ENCODE measurements around the gene NRXN2. TPM values are rescaled to one million over a fixed set of nuclear protein-coding genes. Genes with fewer than 3 reads are reported as not detected.

The NRXN2 gene
- total and polyA plus RNA-seq, 4 donors, result 0.17 to 2.8 (median 1.4) TPM

DNA sequence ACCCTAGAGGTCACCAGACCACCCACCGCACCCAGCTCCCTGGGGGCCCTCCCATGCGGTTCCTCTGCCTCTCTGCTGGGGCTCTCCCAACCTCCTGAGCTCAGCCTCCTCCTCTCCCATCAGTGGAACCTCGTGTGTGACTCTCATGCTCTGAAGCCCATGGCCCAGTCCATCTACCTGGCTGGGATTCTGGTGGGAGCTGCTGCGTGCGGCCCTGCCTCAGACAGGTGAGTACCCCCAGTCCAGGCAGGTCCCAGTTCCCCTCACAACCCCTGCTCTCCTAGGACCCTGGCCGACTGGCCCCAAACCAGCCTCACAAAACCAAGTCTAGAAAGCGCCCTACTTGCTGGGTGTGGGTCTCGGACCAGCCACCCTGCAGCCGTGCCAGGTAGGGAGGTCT lies 130.3 kb downstream of the NRXN2 start:
- H3K27me3 ChIP-seq (ENCODE audit: control insufficient read depth in 4 of 4, insufficient read depth in 4 of 4, low read length in 3 of 4), result peaks cover 0 to under 1% (median 0%) of the 10 kb centered on the region in 4 donors
- no peaks in the 10 kb centered on the region for H3K4me1 ChIP-seq (ENCODE audit: control insufficient read depth in 4 of 4, insufficient read depth in 4 of 4, low read length in 3 of 4)
- H3K9me3 ChIP-seq (ENCODE audit: control insufficient read depth in 4 of 4, low read length in 3 of 4), result peaks cover 0 to 4% (median 2%) of the 10 kb centered on the region in 4 donors
- TF ChIP-seq, protein P1, sequence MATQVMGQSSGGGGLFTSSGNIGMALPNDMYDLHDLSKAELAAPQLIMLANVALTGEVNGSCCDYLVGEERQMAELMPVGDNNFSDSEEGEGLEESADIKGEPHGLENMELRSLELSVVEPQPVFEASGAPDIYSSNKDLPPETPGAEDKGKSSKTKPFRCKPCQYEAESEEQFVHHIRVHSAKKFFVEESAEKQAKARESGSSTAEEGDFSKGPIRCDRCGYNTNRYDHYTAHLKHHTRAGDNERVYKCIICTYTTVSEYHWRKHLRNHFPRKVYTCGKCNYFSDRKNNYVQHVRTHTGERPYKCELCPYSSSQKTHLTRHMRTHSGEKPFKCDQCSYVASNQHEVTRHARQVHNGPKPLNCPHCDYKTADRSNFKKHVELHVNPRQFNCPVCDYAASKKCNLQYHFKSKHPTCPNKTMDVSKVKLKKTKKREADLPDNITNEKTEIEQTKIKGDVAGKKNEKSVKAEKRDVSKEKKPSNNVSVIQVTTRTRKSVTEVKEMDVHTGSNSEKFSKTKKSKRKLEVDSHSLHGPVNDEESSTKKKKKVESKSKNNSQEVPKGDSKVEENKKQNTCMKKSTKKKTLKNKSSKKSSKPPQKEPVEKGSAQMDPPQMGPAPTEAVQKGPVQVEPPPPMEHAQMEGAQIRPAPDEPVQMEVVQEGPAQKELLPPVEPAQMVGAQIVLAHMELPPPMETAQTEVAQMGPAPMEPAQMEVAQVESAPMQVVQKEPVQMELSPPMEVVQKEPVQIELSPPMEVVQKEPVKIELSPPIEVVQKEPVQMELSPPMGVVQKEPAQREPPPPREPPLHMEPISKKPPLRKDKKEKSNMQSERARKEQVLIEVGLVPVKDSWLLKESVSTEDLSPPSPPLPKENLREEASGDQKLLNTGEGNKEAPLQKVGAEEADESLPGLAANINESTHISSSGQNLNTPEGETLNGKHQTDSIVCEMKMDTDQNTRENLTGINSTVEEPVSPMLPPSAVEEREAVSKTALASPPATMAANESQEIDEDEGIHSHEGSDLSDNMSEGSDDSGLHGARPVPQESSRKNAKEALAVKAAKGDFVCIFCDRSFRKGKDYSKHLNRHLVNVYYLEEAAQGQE (IDR thresholded peaks at IDR 0.05), result no peak
- TF ChIP-seq, protein P2, sequence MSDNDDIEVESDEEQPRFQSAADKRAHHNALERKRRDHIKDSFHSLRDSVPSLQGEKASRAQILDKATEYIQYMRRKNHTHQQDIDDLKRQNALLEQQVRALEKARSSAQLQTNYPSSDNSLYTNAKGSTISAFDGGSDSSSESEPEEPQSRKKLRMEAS (IDR thresholded peaks at IDR 0.05), result no peak
- TF ChIP-seq YY1 (IDR thresholded peaks at IDR 0.05) (no peak), FOXA2 (IDR thresholded peaks at IDR 0.05) (no peak), NR2F2 (IDR thresholded peaks at IDR 0.05) (no peak), EGR1 (IDR thresholded peaks at IDR 0.05; ENCODE audit: low read depth in 2 of 2) (no peak), GABPA (IDR thresholded peaks at IDR 0.05 in 1 of 2, conservative IDR thresholded peaks at IDR 0.05 in 1 of 2) (no peak), RXRA (IDR thresholded peaks at IDR 0.05) (no peak), JUND (IDR thresholded peaks at IDR 0.05) (no peak), TAF1 (conservative IDR thresholded peaks at IDR 0.05) (no peak), HNF4A (conservative IDR thresholded peaks at IDR 0.05) (no peak), SP1 (IDR thresholded peaks at IDR 0.05) (no peak), RAD21 (IDR thresholded peaks at IDR 0.05) (no peak), HNF4G (IDR thresholded peaks at IDR 0.05) (no peak)
- TF ChIP-seq, protein P3, sequence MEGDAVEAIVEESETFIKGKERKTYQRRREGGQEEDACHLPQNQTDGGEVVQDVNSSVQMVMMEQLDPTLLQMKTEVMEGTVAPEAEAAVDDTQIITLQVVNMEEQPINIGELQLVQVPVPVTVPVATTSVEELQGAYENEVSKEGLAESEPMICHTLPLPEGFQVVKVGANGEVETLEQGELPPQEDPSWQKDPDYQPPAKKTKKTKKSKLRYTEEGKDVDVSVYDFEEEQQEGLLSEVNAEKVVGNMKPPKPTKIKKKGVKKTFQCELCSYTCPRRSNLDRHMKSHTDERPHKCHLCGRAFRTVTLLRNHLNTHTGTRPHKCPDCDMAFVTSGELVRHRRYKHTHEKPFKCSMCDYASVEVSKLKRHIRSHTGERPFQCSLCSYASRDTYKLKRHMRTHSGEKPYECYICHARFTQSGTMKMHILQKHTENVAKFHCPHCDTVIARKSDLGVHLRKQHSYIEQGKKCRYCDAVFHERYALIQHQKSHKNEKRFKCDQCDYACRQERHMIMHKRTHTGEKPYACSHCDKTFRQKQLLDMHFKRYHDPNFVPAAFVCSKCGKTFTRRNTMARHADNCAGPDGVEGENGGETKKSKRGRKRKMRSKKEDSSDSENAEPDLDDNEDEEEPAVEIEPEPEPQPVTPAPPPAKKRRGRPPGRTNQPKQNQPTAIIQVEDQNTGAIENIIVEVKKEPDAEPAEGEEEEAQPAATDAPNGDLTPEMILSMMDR (IDR thresholded peaks at IDR 0.05; ENCODE audit: low read depth, low read length, missing input control), result no peak
- TF ChIP-seq, protein P4, sequence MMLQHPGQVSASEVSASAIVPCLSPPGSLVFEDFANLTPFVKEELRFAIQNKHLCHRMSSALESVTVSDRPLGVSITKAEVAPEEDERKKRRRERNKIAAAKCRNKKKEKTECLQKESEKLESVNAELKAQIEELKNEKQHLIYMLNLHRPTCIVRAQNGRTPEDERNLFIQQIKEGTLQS (IDR thresholded peaks at IDR 0.05), result no peak
- TF ChIP-seq, protein P5, sequence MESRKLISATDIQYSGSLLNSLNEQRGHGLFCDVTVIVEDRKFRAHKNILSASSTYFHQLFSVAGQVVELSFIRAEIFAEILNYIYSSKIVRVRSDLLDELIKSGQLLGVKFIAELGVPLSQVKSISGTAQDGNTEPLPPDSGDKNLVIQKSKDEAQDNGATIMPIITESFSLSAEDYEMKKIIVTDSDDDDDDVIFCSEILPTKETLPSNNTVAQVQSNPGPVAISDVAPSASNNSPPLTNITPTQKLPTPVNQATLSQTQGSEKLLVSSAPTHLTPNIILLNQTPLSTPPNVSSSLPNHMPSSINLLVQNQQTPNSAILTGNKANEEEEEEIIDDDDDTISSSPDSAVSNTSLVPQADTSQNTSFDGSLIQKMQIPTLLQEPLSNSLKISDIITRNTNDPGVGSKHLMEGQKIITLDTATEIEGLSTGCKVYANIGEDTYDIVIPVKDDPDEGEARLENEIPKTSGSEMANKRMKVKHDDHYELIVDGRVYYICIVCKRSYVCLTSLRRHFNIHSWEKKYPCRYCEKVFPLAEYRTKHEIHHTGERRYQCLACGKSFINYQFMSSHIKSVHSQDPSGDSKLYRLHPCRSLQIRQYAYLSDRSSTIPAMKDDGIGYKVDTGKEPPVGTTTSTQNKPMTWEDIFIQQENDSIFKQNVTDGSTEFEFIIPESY (IDR thresholded peaks at IDR 0.05), result no peak
- no peak for DNase-seq (ENCODE audit: low spot score)
- no peak overlapping the region for H3K27ac ChIP-seq (ENCODE audit: low read depth in 1 of 2, low read length in 2 of 2)
- no peak overlapping the region for H3K9ac ChIP-seq (ENCODE audit: low read depth in 1 of 2, low read length in 2 of 2)
- H3K36me3 ChIP-seq (ENCODE audit: control insufficient read depth in 4 of 4, insufficient read depth in 3 of 4, low read depth in 1 of 4, low read length in 3 of 4), result no peaks in the 10 kb centered on the region
- 94% methylated on average over 9 of the region's 9 CpGs for WGBS
- no peak overlapping the region for H3K4me3 ChIP-seq (ENCODE audit: low read depth in 1 of 3, low read length in 3 of 3)

All from liver (tissue), 9 donors.